ENCODE results near the gene GBP2. TPM values are rescaled to one million over a fixed set of nuclear protein-coding genes. Genes with fewer than 3 reads are reported as not detected.

GBP2 gene
- total and polyA plus RNA-seq, 2 of the 4 experiments (the other 2 are of a cell fraction): 8.2 to 17.7 TPM

GRCh38 chr1:89121641-89122040 is 4.3 kb downstream of the GBP2 start:
- Histone ChIP-seq H4K8ac (ENCODE audit: low read depth in 2 of 2, low read length in 2 of 2) (no peak overlapping the region), H3K9me1 (ENCODE audit: insufficient read depth, low read length) (no peaks in the 10 kb centered on the region), H3K36me3 (ENCODE audit: control insufficient read depth, insufficient read depth, low read length) (peaks cover 10% of the 10 kb centered on the region), H3K23ac (ENCODE audit: low read depth, low read length) (no peak overlapping the region), H3K9ac (ENCODE audit: low read depth, low read length) (no peak overlapping the region), H2BK20ac (ENCODE audit: low read depth, low read length) (no peak overlapping the region), H3K4me3 (ENCODE audit: insufficient read depth, low read depth, low read length) (no peak overlapping the region), H2AK9ac (replicated peaks; ENCODE audit: low read depth, low read length, poor library complexity) (no peak overlapping the region), H3K9me3 (ENCODE audit: control insufficient read depth, insufficient read depth, low read length) (no peaks in the 10 kb centered on the region), H2BK15ac (ENCODE audit: low read depth, low read length) (no peak overlapping the region), H2BK5ac (ENCODE audit: low read depth, low read length, poor library complexity, severe bottlenecking) (no peak overlapping the region), H4K5ac (ENCODE audit: low read depth, low read length) (no peak overlapping the region), H3K79me1 (ENCODE audit: low read depth in 1 of 2, low read length in 2 of 2) (no peaks in the 10 kb centered on the region), H3K4me1 (ENCODE audit: control insufficient read depth, insufficient read depth, low read length) (peaks cover 2% of the 10 kb centered on the region), H2BK120ac (ENCODE audit: low read depth, low read length) (no peak overlapping the region), H3K27ac (ENCODE audit: insufficient read depth, low read length) (no peak overlapping the region), H3K18ac (ENCODE audit: low read depth, low read length) (no peak overlapping the region), H2AFZ (replicated peaks; ENCODE audit: low read length, poor library complexity) (no peak overlapping the region), H3K14ac (replicated peaks; ENCODE audit: low read depth, low read length) (no peak overlapping the region), H4K20me1 (ENCODE audit: insufficient read depth, low read length) (no peaks in the 10 kb centered on the region), H2AK5ac (ENCODE audit: low read depth, low read length) (no peak overlapping the region), H3K4me2 (ENCODE audit: low read depth, low read length) (no peak overlapping the region), H3K56ac (ENCODE audit: extremely low read depth, insufficient read depth, low read length) (no peak overlapping the region), H4K91ac (ENCODE audit: insufficient read depth, low read depth, low read length) (no peak overlapping the region), H3K27me3 (ENCODE audit: control insufficient read depth, insufficient read depth, low read length) (no peaks in the 10 kb centered on the region), H3K4ac (ENCODE audit: low read depth, low read length) (no peak overlapping the region)
- ChIA-PET CTCF (interaction anchor here (1.0 kb wide), 1 partner anchor 36 kb away, joined by 4 read pairs; no protein-coding TSS in a partner anchor), POLR2A (ENCODE audit: unreplicated experiment) (no interaction called here)
- DNase-seq (no peak), ATAC-seq (ENCODE audit: low read depth) (no peak)
- in situ Hi-C loops (cut with MboI; ENCODE audit: low sequenced_read_pairs): no loop called here
- intact Hi-C loops (cut with micrococcal nuclease): no loop called here
- BruUV-seq (replicated peaks): no TSS peak
- dilution Hi-C loops (cut with HindIII; ENCODE audit: low sequenced_read_pairs, unreplicated experiment): no loop called here
- WGBS, 2 experiments (ENCODE audit: extremely low coverage in 2 of 2, insufficient read length in 1 of 2): 100% methylated on average over 5 of the region's 8 CpGs; no CpG with 5 or more reads in 1 of the 2 experiments
- no peak for TF ChIP-seq CHD1 (IDR thresholded peaks at IDR 0.05; ENCODE audit: low read depth, low read length)
- TF ChIP-seq FOS (IDR thresholded peaks at IDR 0.05; ENCODE audit: low read depth, low read length): no peak
- TF ChIP-seq RAD21 (IDR thresholded peaks at IDR 0.05; ENCODE audit: low read length): no peak
- no peak for TF ChIP-seq BHLHE40 (IDR thresholded peaks at IDR 0.05; ENCODE audit: low read depth, low read length)
- TF ChIP-seq POLR2A (IDR thresholded peaks at IDR 0.05; ENCODE audit: low read depth, low read length): no peak
- TF ChIP-seq RFX5 (IDR thresholded peaks at IDR 0.05; ENCODE audit: low read depth, low read length): no peak
- TF ChIP-seq MXI1 (IDR thresholded peaks at IDR 0.05; ENCODE audit: borderline replicate concordance, low read depth, low read length): no peak
- TF ChIP-seq, protein P1, sequence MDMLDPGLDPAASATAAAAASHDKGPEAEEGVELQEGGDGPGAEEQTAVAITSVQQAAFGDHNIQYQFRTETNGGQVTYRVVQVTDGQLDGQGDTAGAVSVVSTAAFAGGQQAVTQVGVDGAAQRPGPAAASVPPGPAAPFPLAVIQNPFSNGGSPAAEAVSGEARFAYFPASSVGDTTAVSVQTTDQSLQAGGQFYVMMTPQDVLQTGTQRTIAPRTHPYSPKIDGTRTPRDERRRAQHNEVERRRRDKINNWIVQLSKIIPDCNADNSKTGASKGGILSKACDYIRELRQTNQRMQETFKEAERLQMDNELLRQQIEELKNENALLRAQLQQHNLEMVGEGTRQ (IDR thresholded peaks at IDR 0.05; ENCODE audit: low read depth, low read length): no peak
- TF ChIP-seq SMC3 (IDR thresholded peaks at IDR 0.05; ENCODE audit: low read depth, low read length): no peak
- TF ChIP-seq MAFK (IDR thresholded peaks at IDR 0.05; ENCODE audit: low read depth, low read length): no peak
- TF ChIP-seq NFE2L2 (IDR thresholded peaks at IDR 0.05; ENCODE audit: low read depth, low read length): no peak
- TF ChIP-seq RCOR1 (IDR thresholded peaks at IDR 0.05; ENCODE audit: insufficient replicate concordance, low read length): no peak
- TF ChIP-seq, protein P2, sequence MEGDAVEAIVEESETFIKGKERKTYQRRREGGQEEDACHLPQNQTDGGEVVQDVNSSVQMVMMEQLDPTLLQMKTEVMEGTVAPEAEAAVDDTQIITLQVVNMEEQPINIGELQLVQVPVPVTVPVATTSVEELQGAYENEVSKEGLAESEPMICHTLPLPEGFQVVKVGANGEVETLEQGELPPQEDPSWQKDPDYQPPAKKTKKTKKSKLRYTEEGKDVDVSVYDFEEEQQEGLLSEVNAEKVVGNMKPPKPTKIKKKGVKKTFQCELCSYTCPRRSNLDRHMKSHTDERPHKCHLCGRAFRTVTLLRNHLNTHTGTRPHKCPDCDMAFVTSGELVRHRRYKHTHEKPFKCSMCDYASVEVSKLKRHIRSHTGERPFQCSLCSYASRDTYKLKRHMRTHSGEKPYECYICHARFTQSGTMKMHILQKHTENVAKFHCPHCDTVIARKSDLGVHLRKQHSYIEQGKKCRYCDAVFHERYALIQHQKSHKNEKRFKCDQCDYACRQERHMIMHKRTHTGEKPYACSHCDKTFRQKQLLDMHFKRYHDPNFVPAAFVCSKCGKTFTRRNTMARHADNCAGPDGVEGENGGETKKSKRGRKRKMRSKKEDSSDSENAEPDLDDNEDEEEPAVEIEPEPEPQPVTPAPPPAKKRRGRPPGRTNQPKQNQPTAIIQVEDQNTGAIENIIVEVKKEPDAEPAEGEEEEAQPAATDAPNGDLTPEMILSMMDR (conservative IDR thresholded peaks at IDR 0.05; ENCODE audit: low read depth, low read length): no peak
- no peak for TF ChIP-seq MAZ (IDR thresholded peaks at IDR 0.05; ENCODE audit: borderline replicate concordance, low read depth, low read length)
- TF ChIP-seq, protein P3, sequence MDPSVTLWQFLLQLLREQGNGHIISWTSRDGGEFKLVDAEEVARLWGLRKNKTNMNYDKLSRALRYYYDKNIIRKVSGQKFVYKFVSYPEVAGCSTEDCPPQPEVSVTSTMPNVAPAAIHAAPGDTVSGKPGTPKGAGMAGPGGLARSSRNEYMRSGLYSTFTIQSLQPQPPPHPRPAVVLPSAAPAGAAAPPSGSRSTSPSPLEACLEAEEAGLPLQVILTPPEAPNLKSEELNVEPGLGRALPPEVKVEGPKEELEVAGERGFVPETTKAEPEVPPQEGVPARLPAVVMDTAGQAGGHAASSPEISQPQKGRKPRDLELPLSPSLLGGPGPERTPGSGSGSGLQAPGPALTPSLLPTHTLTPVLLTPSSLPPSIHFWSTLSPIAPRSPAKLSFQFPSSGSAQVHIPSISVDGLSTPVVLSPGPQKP (IDR thresholded peaks at IDR 0.05; ENCODE audit: borderline replicate concordance, low read depth, low read length): no peak

Data from IMR-90 (cell line).